ENCODE data around the gene B3GNT5.
"Not testable (repeated sequence)": the region's sequence is repeated elsewhere in the genome, so short reads cannot be mapped to it uniquely, and the experiment has no call there.

B3GNT5 gene

DNA sequence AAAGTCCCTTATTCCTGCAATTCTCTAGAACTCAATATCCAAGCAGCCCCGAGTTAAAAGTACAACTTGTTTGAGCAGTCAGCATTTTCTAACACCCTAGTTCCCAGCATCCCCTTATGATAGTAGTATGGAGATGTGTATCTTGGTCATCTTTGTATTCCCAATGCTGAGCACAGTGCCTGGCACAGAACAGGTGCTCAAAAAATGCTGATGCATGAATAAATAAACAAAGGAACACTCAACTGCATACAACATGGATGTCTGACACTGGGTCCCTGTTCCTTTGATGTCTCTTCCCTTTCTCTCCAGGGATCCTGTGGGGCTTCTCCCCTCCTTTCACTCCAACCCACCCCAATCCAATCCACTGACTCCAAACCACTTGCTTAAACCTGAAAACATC lies 23.9 kb upstream of the B3GNT5 start:
- no peak for FAIRE-seq

DNA sequence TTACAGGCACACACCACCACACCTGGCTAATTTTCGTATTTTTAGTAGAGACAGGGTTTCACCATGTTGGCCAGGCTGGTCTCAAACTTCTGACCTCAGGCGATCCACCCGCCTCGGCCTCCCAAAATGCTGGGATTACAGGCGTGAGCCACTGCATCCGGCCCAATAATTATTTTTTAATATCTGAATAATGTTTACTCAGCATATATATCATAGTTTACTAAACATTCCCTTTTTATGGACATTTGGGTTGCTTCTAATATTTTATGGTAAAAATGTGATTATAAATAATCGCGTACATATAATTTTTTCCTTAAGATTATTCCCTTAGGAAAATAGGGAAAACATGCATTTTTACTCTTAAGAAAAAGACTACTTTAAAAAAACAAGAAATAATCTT lies 22.8 kb upstream of the B3GNT5 start:
- FAIRE-seq; DNase-seq (ENCODE audit: insufficient read length, low spot score): not testable (repeated sequence)

More for the DNA sequence above, 23.9 kb upstream of the B3GNT5 start:
- no peak for DNase-seq (ENCODE audit: insufficient read length, low spot score)

DNA sequence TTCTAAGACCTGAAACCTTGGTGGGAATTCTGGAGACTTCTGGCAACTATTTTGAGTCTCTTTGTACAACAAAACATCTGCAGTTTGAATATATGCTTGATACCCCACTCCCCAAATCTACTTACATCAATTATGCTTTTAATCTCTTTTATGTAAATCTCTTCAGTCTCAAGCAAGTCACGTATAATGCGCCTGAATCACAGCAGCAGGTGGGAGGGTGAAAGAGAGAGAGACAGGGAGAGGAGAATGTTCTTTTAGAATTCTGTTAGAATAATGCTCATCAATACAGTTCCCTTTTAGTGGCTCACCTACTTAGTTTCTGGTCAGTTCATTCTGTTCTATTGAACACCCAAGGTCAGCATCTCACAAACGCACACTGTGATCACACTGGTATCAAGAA lies 22.2 kb upstream of the B3GNT5 start:
- DNase-seq (ENCODE audit: insufficient read length, low spot score), result no peak
- FAIRE-seq, result no peak

DNA sequence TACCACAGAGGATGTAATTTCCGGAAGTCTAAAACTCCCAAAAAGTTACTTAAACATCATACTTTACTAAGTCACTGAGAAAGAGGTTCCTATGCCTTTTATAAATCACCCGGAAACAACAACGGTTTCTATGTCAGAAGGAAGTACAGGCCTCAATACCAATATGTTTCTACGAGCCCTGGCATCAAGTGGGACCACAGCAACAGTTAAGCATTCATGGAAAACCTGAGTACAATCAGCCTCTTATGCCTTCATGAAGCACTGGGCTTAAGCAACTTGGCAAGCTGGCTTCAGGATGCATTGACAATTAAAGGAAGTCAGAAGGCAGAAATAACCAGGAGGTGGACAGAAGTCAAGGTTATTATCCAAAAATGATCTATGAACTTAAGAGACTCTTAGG lies 19.1 kb upstream of the B3GNT5 start:
- DNase-seq (ENCODE audit: insufficient read length, low spot score) (no peak), FAIRE-seq (no peak)

DNA sequence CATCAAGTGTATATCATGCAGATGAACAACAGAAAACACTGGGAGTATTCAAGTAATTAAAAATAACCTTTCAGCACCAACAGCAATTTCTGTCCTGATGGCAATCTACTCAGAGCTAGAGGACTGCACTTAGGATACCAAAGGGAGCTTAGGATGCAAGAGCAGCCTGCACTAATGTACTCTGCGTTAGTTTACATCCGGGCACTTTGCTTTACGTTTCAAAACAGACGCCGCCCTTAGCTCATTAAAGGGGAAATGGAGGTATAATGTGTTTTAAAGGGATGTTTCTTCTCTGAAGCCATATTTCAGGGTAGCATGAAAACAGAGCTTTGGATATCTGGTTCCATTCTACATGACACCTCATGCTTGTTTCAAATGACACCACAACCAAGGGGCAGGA lies 14.0 kb upstream of the B3GNT5 start:
- FAIRE-seq, result no peak

DNA sequence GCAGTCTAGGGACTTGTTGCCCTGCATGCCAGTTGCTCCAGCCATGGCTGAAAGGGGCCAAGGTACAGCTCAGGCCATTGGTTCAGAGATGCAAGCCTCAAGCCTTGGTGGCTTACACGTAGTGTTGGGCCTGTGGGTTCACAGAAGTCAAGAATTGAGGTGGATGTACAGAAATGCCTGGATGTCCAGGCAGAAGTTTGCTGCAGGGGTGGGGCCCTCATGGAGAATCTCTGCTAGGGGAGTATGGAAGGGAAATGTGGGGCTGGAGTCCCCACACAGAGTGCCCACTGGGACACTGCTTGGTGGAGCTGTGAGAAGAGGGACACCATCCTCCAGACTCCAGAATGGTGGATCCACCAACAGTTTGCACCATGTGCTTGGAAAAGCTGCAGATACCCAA lies 10.6 kb upstream of the B3GNT5 start:
- FAIRE-seq, result no peak

More for the DNA sequence above, 14.0 kb upstream of the B3GNT5 start:
- DNase-seq (ENCODE audit: insufficient read length, low spot score), result no peak

DNA sequence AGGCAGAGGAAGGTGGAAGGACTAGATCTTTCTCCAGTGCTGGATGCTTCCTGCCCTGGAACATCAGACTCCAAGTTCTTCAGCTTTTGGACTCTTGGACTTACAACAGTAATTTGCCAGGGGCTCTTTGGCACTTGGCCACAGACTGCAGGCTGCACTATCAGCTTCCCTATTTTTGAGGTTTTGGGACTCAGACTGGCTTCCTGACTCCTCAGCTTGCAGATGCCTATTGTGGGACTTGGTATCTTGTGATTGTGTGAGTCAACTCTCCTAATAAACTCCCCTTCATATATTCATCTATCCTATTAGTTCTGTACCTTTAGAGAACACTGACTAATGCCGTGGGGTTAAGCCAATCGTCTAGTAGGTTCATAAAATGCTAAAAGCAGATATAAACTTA lies 8.8 kb upstream of the B3GNT5 start:
- DNase-seq (ENCODE audit: insufficient read length, low spot score), result no peak
- no peak for FAIRE-seq

More for the DNA sequence above, 10.6 kb upstream of the B3GNT5 start:
- no peak for DNase-seq (ENCODE audit: insufficient read length, low spot score)

DNA sequence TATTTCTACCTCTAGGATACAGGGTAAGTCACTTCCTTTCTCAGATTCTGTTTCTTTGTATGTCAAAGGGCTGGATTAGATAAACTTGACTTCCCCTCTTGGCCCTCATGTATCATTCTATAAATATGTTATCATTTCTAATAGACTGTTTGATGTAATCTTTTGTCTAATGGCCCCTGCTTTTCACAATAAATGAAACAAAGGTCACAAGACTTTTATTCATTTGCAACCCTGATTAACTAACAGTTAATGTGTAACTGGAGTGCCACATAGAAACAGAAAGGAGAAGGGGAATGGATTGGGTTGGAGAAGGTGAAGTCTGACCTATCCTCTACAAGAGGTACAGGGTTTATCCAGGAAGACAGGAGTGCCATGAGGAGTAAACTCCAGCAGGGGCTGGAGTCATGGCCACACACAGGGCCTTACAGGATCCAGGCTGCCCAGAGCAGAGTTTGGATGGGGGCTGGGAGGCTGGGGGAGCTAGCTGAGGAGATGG lies 8.0 kb upstream of the B3GNT5 start:
- no peak for DNase-seq (ENCODE audit: insufficient read length, low spot score)
- no peak for FAIRE-seq

DNA sequence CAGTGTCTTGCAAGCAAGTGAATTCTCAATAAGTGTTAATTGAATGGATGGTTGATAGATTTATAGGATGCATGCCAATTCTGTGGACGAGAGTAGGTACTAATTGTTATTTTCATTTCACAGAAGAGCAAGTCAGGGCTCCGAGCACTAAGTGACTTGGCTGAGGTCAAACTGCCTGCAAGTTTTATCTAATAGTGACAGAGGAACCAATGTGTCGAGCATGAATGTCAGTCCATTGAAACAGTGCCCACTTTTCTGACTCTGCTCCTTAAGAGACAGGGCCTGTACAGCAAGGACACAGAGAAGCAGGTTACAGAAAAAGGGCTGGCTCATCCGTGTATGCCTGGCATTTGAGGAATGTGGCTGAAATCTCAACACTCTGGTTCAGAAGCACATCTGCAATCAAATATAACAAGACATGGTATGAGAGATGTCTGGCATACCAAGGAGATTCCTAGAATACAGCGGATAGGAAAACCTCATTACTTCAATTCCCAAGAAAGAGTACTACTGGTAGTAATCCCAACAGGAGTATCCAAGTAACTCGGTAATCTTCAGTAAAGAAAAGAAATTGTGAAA lies 6.0 kb upstream of the B3GNT5 start:
- FAIRE-seq (no peak), DNase-seq (ENCODE audit: insufficient read length, low spot score) (peak; percentile 46)

DNA sequence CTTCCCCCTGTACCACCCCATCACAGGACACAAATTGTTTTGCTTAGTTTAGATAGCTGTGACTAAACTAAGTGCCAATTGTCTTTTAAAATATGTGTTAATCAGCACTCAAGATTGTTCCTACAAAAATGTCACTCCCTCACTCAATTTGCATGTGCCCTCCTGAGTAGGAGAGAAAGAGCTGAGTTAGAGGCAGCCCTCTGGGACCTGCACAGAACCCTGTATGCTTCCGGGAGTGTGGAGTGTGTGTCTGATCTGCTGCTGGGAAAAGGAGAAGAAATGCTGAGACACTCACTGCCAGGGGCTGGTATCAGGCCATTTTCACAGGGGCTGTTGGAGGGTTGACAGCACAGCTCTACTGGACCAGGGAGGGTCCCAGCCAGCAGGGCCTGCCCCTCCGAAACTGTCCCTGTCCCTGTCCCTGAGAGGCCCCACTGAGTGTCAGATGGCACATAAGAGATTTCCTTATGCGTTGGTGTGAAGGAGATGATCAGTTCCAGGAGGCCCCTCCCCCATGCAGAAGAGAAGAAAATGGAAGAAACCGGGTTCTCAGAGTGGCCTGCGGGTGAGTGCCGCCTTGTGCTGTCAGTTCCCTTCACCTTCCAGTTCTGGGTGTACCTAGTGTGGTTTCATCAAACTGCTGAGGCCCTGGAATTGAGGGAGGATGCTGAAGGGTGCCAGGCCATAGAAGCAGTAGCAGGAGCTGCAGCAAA lies 3.9 kb upstream of the B3GNT5 start:
- no peak for FAIRE-seq
- no peak for DNase-seq (ENCODE audit: insufficient read length, low spot score)

DNA sequence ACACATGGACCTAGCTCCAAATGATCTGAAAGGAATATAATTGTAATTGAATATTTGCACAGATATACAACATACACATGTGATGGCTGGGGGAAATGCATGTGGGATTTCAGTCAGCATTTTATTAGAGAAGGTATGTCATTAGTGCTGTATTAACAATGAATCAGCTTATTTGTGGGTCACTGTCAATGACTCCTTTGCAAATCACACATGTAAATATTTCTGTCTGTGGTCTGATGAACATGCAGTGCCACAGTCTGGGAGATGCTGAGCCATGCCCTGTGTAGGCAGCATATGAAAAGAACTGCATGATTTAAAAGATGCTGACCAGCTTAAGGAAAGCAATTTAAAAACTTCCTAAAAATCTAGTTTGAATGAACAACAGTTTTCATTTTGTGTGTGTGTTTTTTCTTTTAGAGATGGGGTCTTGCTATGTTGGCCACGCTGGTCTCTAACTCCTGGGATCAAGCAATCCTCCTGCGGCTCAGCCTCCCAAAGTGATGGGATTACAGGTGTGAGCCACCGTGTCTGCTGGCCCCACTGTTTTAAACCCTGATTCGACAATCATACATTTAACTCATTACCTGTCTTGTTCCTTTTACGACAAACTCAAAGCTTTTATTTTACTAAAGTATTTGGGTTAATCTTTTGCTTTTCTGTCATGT lies 803 bp upstream of the B3GNT5 start:
- FAIRE-seq (no peak), DNase-seq (ENCODE audit: insufficient read length, low spot score) (no peak)

DNA sequence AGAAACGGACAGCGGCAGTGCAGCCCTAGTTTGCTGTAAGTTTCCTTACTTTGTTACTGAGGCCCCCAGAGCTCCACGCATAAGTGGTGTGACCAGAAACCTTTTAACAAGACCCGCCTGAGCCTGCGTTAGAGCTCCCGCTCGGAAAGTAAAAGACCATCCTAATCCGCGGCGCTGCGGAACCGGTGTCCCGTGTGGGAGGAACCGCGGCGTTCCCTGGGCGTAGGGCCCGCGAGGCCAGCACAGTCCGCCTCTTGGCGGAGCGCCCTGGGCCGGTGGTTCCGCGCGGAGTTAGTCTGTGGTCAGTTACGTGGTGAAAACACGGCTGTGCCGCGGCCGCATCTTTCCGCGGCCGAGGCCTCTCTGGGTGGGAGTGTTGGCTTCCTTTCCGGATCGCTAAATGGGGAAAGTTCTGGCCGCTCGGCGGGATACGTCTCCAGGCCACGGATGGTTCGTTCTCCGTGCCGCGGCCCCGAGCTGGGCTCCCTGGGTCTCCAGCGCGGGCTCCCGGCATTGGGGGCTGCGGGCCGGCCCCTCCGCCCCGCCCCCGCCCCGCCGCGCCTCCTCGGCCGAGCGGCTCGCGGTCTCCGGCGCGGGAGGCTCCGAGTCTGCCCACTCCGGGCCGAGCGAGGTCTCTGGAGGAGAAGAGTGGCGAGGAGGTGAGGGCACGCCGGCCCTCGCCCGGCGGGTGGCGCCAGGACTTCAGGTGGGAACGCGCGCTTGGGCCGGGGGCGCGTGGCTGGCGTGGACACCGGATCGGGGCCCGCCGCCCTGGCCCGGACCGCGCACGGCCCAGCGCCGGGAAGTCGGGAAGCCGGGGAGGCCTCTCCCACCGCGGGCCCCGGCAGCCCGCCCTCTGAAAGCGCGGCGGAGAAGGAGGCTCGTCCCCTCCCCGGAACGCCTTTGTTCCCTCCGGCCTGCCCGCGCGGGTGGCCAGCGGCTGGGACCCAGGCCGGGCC lies 754 bp downstream of the B3GNT5 start:
- DNase-seq (ENCODE audit: insufficient read length, low spot score) (peak; percentile 27), FAIRE-seq (no peak)

DNA sequence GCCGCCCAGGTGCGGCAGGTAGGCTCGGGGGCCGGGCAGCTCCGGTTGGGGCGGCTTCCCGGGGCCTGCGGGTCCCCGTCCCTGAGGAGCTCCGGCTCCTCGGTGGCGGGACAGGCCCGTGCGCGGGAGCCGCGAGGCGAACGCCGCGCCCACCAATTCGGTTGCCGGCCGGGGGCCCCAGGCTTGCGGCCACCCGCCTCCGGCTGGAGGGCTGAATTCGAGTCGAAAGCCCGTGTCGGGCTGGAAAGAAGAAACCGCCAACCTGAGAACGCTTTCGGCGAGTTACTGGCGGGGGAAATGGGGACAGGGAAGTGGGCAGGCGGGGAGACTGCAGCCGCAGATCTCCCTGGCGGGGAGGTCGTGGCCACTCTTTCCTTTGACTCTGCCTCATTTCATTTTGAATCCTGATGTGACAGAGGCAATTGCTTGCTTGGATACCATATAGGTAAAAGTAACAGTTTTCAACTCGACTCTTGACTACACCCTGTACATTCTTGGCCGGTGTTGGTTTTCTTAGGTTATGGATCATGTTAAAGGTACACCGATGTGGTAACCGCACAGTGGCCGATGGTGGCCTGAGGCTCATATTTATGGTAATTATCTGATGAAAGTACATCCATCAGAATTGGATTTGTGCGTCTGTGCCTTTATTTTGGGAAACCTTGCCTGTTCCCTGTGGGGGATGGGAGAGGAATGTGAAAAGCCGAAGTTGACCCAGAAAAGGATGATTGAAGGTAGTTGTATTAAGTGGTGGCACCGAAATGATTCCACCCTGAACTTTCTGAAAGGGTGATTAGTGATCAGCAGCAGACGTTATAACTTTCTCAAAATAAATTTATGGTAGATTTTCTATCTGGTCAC lies 1.7 kb downstream of the B3GNT5 start:
- FAIRE-seq, result no peak
- DNase-seq (ENCODE audit: insufficient read length, low spot score), result peak; percentile 18

DNA sequence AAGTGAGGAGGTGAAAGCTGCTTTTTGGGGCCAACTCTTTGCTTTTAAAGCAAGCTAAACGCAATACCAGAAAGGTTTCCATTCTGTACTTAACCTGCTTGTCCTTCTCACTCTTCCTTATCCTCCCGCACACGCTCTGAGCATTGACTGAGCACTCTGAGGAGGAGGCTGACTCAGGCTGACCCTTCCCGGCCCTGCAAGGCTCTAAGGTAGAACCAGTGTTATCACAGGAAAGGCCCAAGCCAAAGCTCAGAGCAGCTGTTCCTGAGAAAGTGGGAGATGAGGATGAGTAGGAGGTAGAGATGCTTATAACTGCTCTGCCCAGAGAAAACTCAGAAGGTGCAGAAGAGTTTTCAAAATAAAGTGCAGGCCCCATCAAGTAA lies 2.3 kb downstream of the B3GNT5 start:
- DNase-seq (ENCODE audit: insufficient read length, low spot score) (no peak), FAIRE-seq (no peak)

DNA sequence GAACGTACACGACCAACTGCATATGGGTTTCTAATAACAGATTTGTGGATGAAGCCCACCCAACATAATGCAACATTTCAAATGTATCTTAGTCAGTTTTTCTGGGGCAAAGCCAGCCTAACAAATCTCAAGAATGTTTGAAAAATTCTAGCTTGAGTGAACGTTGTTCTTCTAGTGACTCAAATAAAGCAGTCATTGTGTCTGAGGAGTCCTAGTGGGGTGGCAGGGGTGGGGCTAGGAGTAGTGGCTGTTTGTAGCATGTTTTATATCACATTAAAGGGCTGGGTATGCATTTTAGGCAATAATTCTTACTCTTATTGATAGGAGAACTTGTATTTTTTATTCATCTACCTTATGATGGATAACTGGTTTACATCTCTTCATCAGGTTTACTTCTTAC lies 6.0 kb downstream of the B3GNT5 start:
- no peak for FAIRE-seq
- DNase-seq (ENCODE audit: insufficient read length, low spot score), result no peak

DNA sequence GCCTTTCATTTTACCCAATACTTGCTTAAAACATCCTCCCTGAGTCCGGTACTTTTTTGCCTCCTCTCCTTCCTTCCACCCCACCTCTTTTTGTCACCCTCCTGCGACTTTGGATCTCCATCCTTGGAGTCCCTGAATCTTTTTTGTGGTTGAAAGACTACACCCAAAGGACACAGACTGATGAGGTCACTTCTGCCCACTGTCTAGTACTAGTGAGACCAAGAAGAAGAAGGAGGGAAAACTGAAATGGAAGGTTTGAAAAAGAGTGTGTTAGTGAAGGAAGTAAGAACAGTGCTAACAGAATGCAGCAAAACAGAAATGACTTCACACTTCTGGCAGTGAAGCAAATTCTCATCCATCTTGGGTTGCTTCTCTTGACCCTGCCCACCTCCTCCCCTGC lies 6.6 kb downstream of the B3GNT5 start:
- no peak for FAIRE-seq
- DNase-seq (ENCODE audit: insufficient read length, low spot score), result no peak

DNA sequence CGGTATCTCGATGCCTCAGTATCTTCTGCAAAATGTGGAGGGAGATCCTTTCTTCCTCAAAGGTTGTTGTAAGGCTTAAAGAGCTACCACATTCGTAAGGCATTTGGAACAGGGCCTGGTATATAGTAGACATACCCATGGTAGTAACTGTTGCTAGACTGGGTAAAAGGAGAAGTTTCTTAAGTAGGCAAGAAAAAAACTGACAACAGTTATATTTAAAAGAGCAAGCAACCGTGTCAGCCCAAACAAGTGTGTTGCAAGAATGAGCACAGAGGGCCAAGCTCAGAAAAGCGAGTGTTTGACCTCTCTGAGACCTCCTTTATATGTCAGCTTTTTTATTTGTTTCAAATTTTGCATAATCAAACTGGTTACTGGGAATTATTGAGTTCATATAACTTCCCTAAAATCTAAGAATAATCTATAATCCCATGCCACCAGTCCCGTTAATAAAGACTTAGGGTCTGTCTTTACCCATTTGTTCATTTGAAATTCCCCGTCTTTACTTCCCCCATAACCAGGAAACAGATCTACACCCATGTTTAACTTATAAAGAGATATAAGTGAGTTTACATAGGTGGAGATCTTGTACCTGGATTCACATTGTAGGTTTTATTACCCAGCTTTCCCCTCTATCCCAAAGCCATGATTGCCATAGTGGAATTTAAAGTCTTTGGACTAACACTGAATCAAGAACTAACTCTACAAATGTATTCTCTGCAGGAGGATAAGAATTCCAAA lies 7.3 kb downstream of the B3GNT5 start:
- FAIRE-seq (no peak), DNase-seq (ENCODE audit: insufficient read length, low spot score) (no peak)

DNA sequence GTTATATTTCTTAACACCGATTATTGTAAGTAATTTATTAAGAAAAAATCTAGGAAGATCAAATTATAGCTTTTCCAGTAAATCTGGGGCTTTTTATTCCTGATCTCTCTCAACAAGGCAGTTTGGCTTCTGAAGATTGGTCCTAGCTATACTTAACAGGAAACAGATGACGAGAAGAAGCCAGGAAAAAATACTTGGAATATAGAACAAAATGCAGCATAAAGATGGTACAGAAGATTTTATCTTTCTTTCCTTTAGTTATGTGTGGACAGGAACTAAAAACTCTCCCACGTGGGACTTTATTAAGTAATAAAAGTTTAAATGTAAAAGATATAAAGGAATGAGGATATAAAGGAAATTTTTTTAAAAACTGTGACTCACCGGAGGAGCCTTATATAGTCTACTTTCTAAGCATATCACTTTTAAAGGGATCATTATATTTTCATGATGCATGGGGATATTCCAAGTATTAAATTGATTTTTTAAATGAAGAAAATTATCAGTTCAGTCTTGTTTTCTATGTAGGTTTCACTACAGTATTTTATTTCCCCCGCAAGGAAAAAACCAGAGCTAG lies 8.2 kb downstream of the B3GNT5 start:
- FAIRE-seq, result no peak

DNA sequence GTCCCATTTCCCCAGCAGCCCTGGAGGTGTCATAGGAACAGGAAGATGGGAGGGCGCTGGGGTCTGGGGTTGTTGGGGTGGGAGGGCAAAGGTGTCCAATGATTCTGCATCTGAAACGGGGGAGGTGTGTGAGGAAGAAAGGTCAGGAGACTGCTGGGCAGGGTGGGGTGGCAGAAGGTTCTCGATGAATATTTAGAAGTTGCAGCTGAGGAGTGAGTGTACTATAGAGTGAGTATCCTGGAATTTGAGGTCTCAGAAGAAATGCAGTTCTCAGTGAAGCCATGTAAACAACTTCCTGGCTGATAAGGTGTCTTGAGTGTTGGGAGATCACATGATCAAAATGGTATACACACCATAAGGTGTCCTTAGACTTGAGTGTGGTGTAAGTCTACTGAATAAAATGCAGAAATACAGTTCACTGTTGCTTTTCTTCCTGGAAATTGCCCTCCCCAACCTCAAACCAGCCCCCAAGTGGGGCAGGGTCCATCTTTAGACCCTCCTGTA lies 9.9 kb downstream of the B3GNT5 start:
- FAIRE-seq (no peak), DNase-seq (ENCODE audit: insufficient read length, low spot score) (no peak)

More for the DNA sequence above, 8.2 kb downstream of the B3GNT5 start:
- DNase-seq (ENCODE audit: insufficient read length, low spot score), result no peak
